HG02678 (cell line): ENCODE results near the gene PDE8A.
A peak's percentile ranks its signal among the peaks of the same experiment; 100 is the strongest.
"Not testable (repeated sequence)": the region's sequence is repeated elsewhere in the genome, so short reads cannot be mapped to it uniquely, and the experiment has no call there.

ENCODE experiments used
- ATAC-seq: cut with Tn5 transposase; IDR thresholded peaks from one replicate; pipeline ENCODE4 v1.9.1; 2021; ENCODE audit warnings: mild to moderate bottlenecking, moderate library complexity; ENCODE audit not compliant: unreplicated experiment

Gene PDE8A

DNA sequence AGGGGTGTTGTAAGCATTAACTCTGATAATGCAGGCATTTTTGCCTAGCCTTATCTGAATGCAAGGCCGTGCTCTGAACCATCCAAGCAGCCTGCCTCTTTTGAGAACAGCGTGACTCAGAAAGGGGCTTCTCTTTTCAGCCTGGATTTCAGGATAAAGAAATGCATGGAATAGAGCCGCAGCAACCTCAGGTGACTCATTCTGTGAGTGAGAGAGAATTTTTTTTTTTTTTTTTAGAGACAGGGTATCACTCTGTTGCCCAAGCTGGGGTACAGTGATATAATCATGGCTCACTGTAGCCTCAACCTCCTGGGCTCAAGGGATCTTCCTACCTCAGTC is 20.6 kb upstream of the PDE8A start:
- ATAC-seq, result no peak

DNA sequence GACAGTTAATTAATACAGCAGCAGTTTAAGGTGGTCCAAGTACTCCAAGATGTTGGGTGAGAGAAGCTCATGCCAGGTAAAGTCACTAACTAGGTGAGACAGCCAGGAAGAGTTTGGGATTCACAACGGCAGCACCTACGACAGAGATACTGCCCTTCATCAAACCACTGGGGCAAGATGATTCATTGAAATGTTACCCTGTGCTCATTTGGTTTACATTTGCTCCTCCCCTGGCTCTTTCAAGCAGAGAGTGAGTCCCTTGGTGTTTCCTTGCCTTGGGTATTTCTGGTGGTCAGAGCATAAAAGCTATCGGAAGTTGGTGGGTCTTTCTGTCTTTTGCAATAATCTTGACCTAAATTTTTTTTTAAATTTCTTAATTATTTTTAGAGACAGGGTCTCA is 19.9 kb upstream of the PDE8A start:
- no peak for ATAC-seq

DNA sequence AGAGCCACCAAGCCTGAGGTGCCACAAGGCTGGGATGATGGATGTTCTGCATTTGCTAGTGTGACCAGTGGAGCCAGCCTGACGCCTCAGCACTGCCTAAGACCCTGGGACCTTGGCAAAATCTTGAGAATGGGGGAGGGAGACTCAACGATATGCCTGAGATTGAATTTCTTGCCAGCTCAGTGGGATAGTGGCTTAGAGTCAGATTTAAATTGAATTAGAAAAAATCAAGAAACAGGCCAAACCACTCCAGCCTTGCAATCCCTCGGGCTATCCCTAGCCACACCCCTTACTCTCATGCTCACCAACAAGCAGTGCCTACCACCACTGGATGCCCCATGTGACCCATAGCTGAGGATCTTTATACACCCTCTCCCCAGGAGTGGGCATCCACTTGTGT is 18.7 kb upstream of the PDE8A start:
- ATAC-seq, result no peak

DNA sequence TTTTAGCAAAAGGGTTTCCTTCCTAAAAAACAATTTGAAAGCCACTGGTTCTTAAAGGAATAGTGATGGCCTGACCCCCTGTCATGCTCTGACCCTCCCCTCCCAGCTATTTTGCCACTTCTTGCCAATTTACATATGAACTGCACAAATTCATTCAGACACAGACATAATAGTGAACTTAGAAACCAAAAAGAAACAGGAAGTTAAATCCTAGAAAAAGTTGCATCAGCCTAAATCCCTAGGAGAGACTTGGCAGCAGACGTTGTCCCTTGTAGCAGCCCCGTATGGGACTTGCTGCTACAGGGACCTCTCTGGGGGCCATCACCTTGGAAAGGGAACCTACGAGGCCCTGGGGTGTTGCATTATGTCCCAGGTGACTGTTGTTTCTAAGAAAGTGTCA is 14.3 kb upstream of the PDE8A start:
- ATAC-seq, result no peak

DNA sequence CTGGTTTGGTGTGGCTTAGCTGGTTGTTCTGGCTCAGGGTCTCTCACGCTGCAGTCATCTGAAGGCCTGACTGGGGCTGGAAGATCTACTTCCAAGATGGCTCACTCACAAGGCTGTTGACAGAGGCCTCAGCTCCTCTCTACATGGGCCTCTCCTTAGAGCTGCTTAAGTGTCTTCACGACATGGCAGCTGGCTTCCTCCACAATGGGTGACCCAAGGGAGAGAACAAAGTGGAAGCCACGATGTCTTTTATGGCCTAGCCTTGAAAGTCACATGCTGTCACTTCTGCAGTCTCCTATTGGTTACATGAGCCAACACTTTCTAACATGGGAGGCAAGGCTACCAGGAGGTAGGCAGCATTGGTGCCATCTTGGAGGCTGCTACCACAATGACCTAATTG is 13.4 kb upstream of the PDE8A start:
- ATAC-seq, result no peak

DNA sequence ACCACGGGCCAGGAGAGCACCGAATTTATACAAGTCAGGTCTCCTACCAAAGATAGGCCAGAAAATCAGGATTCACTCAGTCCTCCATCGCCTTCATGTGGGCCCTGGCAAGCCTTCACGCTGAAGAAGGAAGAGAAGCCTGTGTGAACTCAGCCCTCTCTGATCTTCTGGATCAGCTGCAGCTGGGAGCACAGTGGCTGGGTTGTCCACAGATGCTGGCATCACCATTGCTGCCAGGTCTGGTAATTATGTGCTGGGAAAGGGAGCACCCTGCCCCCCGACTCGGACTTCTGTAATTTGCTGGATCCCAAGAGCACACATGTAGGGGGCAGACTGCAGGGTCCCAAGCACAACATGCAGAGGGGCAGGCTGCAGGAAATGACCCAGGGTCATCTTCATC is 12.4 kb upstream of the PDE8A start:
- ATAC-seq, result no peak

DNA sequence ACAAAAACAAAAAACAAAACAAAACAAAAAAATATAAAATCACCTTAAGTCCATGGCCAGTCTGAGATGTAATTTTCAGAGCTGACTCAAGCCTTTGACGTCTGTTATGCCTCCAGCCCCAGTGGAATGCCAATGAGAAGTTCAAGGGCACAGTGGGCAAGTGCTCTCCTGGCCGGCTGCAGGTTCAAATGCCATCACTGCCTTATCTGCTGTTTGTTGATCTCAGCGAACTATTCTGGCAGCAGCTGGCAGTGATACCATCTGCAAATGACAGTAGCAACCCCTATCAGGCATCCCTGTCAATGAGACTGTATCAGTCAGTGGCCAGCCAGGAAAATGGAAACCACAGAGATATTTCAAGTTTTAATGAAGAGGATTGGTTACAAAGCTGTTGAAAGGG is 10.8 kb upstream of the PDE8A start:
- ATAC-seq, result no peak

DNA sequence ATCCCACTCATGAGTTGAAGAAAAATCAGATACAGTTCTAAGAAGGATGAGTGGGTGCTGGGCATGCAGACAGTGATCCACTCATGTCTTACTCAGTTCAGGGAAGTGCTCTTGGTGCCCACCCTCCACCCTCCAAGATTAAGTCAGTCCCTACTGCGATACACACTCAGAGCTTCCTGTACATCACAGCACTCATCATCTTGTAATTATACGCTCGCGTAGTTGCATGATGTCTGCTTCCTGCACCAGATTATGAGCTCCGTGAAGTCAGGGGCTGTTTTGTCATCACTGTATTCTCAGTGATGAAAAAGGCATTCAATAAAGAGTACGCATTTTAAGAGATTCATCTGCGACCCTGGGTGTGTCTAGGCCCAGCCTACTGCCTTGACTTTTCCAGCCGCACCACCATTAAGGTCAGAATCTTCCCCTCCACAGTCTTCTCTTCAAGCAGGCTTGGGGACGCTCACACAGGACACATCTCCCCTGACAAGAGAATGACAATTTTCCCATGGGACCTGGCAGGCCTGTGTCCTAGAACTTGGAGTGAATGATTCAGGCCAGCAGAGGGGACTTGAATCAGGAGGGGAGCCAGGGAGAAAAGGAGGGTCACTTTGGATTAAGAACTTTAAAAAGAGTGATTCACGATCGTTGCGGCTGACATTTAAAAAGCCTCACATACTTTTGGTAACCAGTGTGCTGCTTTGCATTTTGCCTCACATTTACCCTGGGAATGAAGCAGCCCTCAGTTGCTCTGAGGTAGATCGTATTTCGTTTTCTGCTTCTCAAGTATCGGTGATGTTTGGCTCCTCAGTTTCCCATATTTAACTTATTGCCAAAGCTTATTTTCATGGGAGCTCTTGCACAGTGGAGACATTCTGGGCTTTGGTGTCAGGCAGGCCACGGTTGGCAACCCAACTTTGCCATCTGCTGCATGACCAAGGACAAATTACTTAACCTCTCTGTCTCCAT is 7.9 kb upstream of the PDE8A start:
- ATAC-seq, result no peak

DNA sequence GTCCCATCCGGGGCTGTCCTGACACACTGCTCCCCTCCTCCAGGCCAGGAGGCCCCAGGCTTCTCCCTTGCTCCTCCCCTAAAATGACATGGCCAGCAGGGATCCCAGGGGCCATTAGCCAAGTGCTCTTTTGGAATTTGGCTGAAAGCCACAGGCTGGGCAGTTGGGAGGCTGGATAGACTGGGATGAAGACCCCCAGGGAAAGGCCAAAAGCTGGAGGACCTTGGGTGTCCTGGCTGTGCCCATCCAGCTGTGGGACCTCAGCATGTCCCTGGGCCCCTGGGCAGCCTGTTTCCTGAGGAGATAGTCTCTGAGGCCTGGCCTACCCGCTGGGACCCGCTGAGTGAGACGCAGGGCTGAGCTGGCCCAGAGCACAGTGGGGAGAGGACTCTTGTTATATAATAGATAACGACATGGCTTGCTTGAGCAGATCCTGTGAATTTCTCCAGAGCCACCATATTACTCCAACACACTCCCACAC is 5.7 kb upstream of the PDE8A start:
- ATAC-seq, result no peak

DNA sequence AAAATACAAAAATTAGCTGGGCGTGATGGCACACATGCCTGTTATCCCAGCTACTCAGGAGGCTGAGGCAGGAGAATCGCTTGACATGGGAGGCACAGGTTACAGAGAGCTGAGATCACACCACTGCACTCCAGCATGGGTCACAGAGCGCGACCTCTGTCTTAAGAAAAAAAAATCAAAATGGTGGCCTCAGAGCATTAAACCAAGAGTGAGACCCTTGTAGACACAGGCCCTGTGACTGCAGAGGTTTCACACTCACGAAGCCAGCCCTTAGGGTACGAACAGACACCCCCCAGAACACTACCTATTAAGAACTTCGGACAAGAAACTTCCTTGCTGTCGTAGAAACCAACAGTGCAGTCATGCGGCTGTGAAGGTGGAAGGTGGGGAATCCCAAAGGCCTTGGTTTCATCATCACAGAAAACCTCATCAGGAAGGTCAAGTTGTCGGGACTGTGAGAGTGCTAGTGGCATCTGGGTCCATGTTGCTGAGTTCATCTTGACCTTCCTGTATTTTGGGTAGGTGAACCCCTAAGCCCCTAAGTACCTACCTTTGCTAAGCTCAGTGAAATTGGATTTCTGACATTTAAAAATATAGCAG is 4.8 kb upstream of the PDE8A start:
- no peak for ATAC-seq

DNA sequence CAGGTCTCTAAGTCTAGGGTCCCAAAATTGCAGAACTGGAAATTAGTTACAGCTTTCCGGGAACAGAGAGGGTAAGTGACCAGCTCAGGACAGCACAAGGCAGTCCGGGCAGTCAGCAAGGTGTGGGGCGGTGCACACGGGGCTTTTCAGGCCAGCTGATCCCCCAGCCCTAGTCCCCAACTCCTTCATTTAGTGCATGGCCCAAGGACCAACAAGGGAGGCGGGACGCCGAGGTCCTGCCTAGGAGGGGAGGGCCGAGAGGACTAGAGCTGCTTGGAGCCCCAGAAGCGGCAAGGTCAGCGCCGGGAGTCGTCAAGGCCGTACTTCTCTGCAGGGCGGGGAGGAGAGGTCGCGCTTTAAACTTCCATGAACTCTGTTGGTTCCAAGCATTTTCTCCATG is 2.0 kb upstream of the PDE8A start:
- no peak for ATAC-seq

DNA sequence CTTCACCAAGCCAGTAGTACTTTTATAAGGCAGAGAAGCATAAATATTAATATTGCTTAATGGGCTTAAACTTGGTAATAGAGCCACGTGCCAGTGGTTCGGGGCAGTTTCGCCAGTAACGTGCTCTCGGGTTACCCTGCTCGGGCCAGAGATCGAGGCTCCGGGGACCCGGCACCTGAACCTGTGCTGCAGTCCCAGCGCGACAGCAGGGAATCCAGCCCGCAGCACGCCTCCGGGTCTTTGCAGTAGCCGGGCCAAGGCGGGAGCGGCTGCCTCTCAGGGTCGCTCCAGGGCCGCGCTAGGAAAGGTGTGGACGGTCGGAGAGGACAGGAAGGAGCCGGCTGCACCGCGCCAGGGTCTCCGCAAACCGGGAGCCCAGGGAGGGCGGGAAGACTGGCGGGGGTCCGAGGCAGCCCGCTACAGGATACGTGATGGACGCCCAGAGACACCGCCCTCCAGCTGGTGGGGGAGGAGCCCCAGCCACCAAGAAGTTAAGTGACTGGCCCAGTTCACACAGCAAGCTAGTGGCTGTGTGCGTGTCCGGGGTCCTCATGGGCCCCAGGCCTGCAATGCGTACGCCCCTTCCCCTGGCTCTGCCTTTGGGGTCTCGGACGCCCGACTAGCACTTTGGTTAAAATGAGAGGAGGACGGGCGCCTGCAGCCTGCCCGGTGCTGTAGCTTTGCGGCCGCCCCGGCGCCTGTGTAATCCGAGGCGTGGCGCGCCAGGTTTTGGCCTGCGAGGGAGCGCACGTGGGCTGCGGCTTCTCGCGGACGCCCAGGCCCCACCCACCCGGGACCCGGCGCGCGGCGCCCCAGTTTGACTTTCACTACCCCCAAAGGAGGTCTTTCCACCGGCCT is 1.2 kb upstream of the PDE8A start:
- ATAC-seq, result peak; percentile 45

DNA sequence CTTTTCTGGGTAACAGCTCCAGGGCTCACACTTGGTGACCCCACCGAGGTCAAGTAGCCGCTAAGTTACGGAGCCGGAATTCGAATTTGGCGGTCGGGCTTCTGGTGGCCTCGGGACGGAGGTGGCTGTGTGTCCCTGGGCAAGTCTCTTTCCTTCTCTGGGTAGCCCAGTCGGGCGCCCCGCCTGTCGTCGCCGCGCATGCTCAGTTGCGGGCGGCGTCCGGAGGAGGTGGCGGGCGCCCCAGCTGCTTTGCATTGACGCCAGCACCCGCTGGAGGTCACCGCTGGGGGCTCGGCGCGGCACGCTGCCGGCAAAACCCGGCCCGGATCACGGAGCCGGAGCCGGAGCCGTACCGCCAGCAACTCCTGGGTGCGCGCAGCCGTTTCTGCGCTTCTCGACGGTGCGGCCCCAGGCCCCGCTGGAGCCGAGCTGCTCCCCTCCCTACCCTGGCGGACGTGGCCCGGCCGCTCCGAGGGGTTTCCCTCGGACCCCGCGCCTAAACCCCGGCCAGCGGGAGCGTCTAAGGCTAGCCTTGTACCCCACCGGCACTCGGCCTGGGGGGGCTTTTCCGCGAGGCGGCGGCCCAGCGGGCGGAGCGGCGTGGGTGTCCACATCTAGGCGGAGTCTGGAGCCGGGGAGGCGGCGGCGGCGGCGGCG is 474 bp upstream of the PDE8A start:
- peak; percentile 62 for ATAC-seq

DNA sequence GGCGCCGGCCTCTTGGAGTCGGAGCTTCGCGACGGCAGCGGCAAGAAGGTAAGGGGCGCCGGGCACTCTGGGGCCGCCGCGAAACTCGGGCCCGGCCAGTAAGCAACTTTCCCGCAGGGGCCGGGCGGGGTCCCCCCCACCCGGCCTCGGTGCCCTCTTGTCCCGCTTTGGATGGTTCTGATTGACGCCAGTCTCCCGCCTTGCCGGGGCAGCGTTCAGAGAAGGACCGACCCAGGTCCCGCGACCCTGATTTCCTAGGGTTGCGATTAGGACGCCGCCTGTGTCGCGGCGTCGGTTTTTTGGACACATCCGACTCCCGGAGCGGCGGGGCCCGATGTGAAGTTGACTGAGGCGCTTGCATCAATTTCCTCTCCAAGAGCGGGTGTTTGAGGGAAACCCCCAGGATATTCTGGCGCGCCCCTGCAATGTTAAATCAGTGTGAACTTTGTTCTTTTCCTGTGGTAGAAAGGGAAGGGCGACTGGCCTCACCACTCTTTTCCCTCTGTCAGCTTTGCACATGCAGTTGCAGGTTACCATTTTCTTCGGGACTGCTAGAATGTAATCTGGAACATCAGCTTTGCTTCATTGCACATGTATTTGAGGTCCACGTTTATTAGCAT is 755 bp downstream of the PDE8A start:
- ATAC-seq, result no peak

DNA sequence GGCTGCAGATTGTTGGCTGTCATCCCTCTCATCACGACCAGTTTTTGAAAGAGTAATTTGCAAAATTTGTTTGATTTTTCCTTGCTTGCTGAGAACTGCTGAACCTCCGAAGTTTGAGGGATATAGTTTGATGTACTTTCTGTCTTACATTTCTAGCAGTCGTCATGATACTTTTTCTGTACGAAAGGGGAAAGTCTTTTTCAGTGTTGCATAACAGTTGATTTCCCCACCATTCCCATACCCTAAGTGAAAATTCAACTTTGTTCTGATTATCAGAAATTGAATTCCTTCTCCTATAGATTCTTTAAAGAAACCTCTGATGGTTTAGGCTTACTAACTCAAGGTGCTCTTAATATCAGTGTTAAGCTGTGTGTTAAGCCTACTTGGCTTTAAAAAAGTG is 1.6 kb downstream of the PDE8A start:
- no peak for ATAC-seq

DNA sequence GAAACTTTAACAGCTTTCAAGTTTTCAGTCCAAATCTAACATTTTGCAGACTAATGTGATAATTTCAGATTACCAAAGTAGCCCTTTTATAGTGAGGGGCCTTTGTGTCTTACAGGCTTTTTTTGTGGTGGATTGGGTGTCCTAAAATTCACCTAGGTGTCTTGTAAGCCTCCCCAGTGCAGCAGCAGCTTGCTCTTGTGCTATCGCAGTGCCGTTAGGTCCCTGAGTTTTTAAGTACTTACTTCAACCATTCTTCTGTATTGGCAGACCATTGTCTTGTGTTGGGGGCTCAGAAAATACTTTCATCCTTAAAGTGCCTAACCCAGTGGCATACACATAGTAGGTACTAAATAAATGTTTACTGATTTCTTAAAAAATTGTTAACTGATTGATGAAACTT is 2.1 kb downstream of the PDE8A start:
- no peak for ATAC-seq

DNA sequence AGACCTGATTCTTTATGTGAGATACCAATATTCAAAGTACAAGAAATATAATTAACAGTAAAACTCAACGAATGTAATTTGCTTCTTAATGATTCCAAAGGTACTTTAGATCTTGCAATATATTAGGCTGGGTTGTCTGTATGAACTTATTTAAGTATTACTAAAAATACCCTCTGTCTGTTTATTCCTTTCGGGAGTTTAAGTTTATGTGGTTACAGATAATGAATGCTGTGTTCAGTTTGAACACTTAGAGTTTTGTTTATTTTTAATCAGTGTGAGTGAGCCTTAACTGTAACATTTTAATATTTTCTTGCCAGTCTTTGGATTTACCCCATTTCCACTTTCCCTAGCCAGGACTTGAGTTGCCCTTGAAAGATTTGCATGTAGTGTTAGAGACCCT is 3.5 kb downstream of the PDE8A start:
- no peak for ATAC-seq

DNA sequence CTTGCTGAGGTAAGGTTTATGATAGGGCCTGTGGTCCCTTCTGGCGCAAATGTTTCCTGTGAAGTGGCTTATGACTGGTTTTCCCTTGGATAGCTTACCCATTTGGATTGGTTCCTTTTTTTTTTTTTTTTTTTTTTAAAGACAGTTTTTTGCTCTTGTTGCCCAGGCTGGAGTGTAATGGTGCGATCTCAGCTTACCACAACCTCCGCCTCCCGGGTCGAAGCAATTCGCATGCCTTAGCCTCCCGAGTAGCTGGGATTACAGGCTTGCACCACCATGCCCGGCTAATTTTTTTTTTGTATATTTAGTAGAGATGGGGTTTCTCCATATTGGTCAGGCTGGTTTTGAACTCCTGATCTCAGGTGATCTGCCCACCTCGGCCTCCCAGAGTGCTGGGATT is 5.7 kb downstream of the PDE8A start:
- not testable (repeated sequence) for ATAC-seq

DNA sequence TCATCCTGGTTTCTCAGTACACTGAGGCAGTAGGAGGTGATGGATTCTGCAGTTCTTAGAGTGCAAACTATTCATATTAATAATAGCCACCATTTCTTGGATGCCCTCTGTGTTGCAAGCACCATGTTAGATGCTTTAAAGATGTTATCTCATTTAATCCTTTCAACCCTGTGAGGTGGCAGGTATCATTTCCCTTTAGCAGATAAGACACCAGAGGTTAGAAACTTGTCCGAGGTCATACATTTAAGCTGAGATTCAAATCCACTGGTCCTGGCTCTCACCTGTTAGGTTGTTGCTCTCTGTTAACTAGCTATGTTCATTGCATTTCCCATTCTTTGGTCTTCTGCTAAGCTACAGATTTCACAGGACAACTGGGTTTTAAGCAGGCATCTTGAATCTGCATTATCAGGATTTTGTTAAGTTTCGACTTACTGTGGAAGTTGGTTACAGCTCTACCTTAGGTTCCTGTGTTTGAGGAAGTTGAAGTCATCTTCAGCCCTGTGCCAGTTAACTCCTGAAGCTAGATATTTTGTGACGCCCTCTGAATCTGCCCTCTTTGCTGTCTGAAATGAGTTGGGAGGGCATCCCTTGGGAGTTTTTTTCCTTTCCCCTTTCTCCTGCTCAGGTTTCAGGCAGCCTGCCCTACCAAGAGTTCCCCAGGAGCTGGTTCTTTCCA is 6.4 kb downstream of the PDE8A start:
- peak; percentile 41 for ATAC-seq
